Stimulated activated CD4-positive, alpha-beta T cell treated with anti-CD3 and anti-CD28 coated beads, Interleukin-1b, Interleukin-23, amount 100 ng/mL, for 48 hours (primary cell): Measurements from ENCODE around the gene ASXL2.
"Not testable (repeated sequence)": the region's sequence is repeated elsewhere in the genome, so short reads cannot be mapped to it uniquely, and the experiment has no call there.

Source experiments
- DNase-seq: peaks from one replicate; pipeline ENCODE4 v3.0.0-alpha.2; 2020

Gene ASXL2

DNA sequence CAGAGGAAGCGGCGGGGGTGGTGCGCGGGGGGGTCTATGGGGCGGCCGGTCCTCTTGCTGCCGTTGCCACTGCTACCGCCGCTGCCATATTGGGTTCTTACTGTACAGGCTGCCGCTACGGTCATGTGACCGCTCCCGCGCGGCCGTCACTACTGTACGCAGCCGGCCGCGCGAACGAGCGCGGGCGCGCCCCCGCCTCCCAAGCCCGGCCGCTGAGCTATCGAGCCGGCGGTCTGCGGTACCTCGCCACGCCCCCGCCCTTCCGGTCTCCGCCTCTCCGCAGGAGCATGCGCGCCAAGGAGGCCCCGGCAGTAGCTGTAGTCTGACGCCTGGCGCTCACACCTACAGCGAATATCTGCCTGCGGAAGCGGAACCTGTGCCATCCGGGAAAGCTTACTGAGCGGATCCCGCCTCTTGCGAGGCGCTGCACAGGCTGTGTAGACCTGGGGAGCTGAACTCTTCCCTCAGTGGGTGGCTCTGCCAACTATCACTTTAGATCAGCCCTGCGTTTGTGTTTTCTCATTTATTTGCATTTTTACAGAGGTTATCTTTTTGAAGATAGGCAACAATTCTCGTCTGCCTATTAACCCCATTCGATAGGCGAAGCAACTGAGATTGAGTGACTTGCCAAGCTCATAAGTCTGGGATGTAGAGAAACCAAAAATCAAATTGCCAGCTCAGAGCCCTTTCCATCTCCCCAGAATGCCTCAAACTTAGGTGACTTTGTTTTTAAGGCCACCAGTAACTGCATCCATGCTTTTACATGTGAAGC, at the start of gene ASXL2:
Gene ASXL2, minus strand, starts transcription at position 127 of the 772 bp plus-strand sequence. CDS start 265 bp downstream, outside the sequence.
- DNase-seq: peak; percentile 98

- no peak for DNase-seq
Measured at GRCh38 chr2:25926984-25927756, 48.9 kb upstream of the ASXL2 start.

DNA sequence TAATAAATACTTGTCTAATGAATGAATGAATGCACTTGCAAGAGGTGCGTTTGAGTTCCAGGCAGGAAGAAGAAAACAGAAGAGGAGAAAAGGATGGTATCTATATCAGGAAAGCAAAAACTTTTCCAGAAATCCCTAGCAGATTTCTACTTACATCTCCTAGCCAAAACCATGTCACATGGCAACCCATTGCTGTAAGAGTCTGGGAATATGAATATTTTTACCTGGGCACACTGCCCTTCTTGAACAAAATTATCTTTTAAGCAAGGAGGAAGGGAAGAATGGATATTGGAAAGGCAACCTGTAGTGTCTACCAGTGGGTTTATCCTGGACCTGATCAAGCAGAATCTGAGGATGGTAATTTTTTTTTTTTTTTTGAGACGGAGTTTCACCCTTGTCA, 44.2 kb upstream of the ASXL2 start:
- no peak for DNase-seq

- no peak for DNase-seq
Measured at GRCh38 chr2:25920786-25921415, 42.6 kb upstream of the ASXL2 start.

DNA sequence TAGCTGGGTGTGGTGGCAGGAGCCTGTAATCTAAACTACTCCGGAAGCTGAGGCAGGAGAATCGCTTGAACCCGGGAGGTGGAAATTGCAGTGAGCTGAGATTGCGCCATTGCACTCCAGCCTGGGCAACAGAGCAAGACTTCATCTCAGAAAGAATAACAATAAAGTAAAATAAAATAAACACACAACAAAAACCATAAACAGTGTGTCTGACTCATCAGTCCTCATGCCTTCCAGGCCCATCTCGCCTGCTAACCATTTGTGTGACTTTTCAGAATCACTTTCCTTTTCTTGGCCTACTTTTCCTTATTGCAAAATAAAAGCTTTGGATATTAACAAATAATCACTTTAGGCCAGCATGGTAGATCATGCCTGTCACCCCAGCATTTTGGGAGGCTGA, 42.0 kb upstream of the ASXL2 start:
- DNase-seq: no peak

DNA sequence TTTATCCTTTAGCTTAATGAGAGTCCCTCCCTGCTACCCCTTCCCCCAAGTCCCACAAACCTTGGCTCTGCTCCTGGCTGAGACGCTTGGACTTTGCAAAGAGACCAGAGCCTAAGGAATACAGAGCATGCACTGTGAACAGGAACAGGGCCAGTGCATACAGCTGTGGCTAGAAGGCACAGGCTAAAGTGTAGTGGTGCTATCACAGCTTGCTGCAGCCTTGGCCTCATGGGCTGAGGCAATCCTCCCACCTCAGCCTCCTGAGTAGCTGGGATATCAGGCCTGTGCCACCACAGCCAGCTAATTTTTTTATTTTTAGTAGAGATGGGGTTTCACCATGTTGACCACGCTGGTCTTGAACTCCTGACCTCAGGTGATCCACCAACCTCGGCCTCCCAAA, 39.5 kb upstream of the ASXL2 start:
- no peak for DNase-seq

DNA sequence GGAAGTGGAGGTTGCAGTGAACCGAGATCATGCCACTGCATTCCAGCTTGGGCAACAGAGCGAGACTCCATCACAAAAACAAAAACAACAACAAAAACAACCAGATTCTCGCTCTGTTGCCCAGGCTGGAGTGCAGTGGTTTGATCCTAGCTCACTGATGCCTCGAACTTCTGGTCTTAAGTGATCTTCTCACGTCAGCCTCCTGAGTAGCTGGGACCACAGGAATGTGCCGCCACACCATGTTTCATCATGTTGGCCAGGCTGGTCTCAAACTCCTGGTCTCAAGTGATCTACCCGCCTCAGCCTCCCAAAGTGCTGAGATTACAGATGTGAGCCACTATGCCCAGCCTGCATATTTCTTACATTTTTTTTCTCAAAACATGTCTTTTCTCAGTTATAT, 39.1 kb upstream of the ASXL2 start:
- not testable (repeated sequence) for DNase-seq

DNA sequence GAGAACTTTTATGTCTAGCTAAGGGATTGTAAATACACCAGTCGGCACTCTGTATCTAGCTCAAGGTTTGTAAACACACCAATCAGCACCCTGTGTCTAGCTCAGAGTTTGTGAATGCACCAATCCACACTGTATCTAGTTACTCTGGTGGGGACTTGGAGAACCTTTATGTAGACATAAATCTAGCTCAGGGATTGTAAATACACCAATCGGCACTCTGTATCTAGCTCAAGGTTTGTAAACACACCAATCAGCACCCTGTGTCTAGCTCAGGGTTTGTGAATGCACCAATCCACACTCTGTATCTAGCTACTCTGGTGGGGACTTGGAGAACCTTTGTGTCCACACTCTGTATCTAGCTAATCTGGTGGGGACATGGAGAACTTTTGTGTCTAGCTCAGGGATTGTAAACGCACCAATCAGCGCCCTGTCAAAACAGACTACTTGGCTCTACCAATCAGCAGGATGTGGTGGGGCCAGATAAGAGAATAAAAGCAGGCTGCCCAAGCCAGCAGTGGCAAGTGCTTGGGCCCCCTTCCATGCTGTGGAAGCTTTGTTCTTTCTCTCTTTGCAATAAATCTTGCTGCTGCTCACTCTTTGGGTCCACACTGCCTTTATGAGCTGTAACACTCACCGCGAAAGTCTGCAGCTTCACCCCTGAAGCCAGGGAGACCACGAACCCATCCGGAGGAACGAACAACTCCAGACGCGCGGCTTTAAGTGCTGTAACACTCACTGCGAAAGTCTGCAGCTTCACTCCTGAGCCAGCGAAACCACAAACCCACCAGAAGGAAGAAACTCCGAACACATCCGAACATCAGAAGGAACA, 37.9 kb upstream of the ASXL2 start:
- DNase-seq: peak; percentile 24

DNA sequence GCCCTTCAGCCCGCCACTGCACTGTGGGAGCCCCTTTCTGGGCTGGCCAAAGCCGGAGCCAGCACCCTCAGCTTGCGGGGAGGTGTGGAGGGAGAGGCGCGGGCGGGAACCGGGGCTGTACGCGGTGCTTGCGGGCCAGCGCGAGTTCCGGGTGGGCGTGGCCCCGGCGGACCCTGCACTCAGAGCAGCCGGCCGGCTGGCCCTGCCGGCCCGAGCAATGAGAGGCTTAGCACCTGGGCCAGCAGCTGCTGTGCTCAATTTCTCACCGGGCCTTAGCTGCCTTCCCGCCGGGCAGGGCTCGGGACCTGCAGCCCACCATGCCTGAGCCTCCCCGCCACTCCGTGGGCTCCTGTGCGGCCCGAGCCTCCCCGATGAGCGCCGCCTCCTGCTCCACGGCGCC, 37.1 kb upstream of the ASXL2 start:
- DNase-seq: not testable (repeated sequence)

DNA sequence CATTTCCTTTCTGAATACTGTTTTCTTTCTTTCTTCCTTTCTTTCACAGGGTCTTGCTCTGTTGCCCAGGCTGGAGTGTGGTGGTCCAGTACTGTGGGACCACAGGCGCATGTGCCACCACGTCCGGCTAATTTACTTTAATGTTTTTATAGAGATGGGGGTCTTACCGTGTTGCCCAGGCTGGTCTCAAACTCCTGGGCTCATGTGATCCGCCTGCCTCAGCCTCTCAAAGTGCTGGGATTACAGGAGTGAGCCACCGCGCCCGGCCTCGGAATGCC, 35.3 kb upstream of the ASXL2 start:
- not testable (repeated sequence) for DNase-seq

DNA sequence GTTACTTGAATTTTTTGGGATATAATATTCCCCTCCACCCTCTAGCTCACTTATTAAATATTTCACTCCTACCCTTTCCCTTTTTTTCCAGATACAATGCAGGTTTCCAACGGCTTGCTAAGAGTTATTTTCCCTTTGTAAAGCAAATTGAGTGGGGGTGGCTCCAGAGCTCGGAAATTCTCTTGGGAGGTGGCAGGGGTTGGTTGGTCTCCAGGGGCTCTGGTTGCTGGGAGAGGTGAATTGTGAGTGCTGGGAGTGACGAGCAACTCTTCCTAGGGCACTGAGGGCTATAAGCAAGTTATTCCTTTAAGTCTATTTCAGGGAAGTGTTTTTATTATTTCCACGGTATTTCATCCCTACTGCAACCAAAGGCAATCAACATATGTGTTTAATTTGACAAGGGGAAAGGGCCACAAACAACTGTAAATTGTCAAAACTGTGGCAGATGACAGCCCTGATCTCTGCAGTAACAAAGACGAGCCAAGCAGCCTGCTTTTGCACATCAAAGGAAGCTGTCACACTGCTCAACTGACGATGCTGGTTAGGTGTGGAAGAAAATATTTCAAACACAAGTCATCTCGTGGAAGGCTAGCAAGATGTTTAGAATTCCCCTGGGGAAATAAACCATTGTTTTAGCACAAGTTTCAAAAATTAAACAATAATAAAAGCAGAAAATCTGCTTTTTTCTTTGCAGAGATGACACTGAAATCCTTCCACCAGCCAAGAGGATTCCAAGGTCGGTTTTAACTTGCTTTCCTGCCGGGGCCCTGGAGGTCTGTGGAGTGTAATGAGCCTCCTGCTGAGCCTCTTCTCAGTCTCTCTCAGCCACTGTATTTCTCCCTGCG, 34.8 kb upstream of the ASXL2 start:
- no peak for DNase-seq

- DNase-seq: not testable (repeated sequence)
Measured at GRCh38 chr2:25909574-25909973, 31.3 kb upstream of the ASXL2 start.

- DNase-seq: no peak
Measured at GRCh38 chr2:25905126-25905525, 26.8 kb upstream of the ASXL2 start.

DNA sequence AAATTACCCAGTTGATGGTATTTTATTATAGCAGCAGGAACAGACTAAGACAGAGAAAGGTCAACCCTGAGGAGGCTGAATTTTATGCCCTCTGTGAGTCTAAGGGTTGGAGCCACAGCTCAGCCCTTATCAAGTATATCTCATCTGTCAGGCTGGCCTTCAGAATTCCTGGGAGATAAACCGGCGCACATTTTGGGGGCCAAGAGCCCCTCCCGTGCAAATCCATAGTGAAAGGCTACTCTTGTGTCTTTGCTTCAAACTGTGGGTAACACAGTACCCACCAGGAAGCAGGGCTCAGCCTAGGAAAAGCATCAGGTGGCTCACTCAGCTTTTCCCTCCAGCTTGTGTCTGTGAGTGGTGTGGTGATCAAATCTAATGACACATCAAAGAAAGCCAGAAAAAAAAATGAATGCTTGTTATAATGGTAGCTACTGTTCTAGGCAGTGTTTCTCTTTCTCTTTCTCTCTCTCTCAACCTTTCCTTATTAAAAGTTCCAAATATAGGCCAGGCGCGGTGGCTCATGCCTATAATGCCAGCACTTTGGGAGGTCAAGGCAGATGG, 25.0 kb upstream of the ASXL2 start:
- no peak for DNase-seq

- DNase-seq: no peak
Measured at GRCh38 chr2:25899404-25899970, 21.2 kb upstream of the ASXL2 start.

GRCh38 chr2:25897506-25897905, 19.2 kb upstream of the ASXL2 start:
- no peak for DNase-seq

- DNase-seq: not testable (repeated sequence)
Measured at GRCh38 chr2:25896308-25896707, 18.0 kb upstream of the ASXL2 start.

DNA sequence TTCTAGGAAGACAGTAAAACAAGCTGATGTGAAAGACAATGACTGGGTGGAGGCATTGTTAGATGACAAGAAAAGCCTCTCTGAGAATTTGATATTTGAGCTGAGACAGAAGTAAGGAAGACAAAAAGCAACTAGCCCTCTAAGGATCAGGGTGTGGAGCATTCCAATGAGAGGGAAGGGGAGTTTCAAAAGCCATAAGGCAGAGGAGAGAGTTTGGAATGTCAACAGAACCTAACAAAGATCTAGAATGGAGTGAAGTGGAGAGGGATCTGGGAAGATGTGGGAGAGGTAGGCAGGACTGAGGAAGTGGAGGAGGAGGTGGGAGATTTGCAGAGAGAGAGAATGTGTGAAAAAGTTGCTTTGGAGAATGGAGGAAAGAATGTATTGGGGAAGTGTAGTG, 17.3 kb upstream of the ASXL2 start:
- no peak for DNase-seq

GRCh38 chr2:25895018-25895417, 16.7 kb upstream of the ASXL2 start:
- DNase-seq: no peak

DNA sequence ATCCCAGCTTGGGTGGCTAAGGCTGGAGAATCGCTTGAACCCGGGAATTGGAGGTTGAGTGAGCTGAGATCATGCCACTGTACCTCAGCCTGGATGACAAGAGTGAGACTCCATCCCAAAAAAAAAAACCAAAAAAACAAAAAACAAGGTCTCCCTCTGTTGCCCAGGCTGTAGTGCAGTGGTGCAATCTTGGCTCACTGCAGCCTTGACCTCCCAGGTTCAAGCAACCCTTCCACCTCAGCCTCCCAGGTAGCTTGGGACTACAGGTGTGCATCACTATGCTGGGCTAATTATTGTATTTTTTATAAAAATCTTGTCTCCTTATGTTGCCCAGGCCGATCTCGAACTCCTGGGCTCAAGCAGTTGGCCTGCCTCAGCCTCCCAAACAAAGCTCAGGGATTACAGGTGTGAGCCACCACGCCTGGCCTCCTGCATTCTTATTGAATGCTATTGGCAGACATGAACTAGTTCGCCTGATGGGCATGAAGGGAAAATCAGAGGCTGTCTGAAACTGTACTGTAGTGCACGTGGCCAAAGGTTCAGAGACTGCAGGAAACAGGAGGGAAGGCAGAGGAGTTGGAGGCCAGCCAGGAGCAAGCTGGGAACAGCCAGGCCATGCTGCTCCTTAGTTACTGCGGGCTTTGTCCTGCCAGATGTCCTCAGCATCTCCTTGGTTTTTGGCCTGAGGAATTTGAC, 16.0 kb upstream of the ASXL2 start:
- DNase-seq: no peak

DNA sequence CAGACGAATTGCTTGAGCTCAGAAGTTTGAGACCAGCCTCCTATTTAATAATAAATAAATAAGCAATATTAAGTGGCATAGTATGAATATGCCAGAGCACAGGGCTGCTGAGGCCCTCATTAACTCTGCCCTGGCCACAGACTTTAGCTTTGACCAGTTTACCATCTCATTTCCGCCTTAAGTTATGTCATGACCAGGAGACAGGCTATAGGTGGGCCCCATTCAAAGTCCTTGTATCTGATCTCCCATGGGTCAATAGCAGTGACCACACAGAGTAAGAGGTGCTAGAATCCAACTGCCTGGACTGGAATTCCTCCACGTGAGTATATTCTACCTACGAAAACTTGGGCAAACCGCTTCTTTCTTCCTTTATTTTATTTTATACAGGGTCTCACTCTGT, 13.4 kb upstream of the ASXL2 start:
- no peak for DNase-seq
